H1 (cell line): ENCODE data around the gene RAVER2. TPM values are rescaled to one million over a fixed set of nuclear protein-coding genes. Genes with fewer than 3 reads are reported as not detected.

Experiments
- CTCF ChIA-PET: fragments of 300-600 bp; sonication (Branson Sonifier 250); formaldehyde crosslinking; loops from one replicate; lab custom pipeline; 2021; ENCODE audit not compliant: partially characterized antibody; lab: Charles Lee
- POLR2A ChIA-PET: fragments of 300-600 bp; sonication (Branson Sonifier 250); formaldehyde crosslinking; loops from one replicate; lab custom pipeline; 2021; ENCODE audit warnings: inconsistent platforms; ENCODE audit not compliant: partially characterized antibody; lab: Charles Lee
- DNase-seq, 2 experiments: peaks; one replicate each; pipeline versions ENCODE4 v3.0.0 to v3.0.0-alpha.2; 2010 to 2022; ENCODE audit warnings: low spot score in 2 of 2, low read depth in 1 of 2, mixed read lengths in 1 of 2
- FAIRE-seq: peaks from 2 replicates; lab custom pipeline; 2011; peaks lifted over from hg19 to GRCh38; lab: Jason Lieb, UNC
- H2AFZ ChIP-seq: 2 replicates; pipeline ENCODE4 v1.8.1; 2012; ENCODE audit warnings: low read length, inconsistent platforms
- H2AK5ac ChIP-seq: 2 replicates; pipeline ENCODE4 v1.6.1; 2013; ENCODE audit warnings: low read depth, low read length
- H2BK120ac ChIP-seq: replicated peaks from 2 replicates; pipeline ENCODE3; 2013; ENCODE audit warnings: low read depth, low read length, inconsistent platforms
- H2BK12ac ChIP-seq: 2 replicates; pipeline ENCODE4 v1.6.1; 2013; ENCODE audit warnings: low read depth, low read length
- H2BK15ac ChIP-seq: 2 replicates; pipeline ENCODE4 v1.6.1; 2013; ENCODE audit warnings: low read length
- H2BK20ac ChIP-seq: 2 replicates; pipeline ENCODE4 v1.6.1; 2013; ENCODE audit warnings: low read length
- H2BK5ac ChIP-seq: 2 replicates; pipeline ENCODE4 v1.6.1; 2013; ENCODE audit warnings: low read depth, low read length
- H3K14ac ChIP-seq: 2 replicates; pipeline ENCODE4 v1.6.1; 2013; ENCODE audit warnings: inconsistent platforms; ENCODE audit not compliant: insufficient read length
- H3K18ac ChIP-seq: 2 replicates; pipeline ENCODE4 v1.6.1; 2013; ENCODE audit warnings: low read length; ENCODE audit errors: extremely low read depth
- H3K23ac ChIP-seq: 2 replicates; pipeline ENCODE4 v1.6.1; 2013; ENCODE audit warnings: inconsistent platforms; ENCODE audit not compliant: insufficient read length
- H3K23me2 ChIP-seq: 2 replicates; pipeline ENCODE4 v1.6.1; 2013; ENCODE audit warnings: low read depth, low read length
- H3K27ac ChIP-seq: 2 replicates; pipeline ENCODE4 v1.6.1; 2011; ENCODE audit warnings: low read depth, low read length, inconsistent platforms
- H3K27me3 ChIP-seq, 4 experiments: replicated peaks in 1 of 4; 1 replicate in 1 of 4; 2 replicates in 3 of 4; pipeline versions ENCODE4 v1.6.1 to v1.8.1; 2011 to 2013; ENCODE audit warnings: low read length in 3 of 4, mild to moderate bottlenecking in 3 of 4, inconsistent platforms in 2 of 4, mixed read lengths in 2 of 4, moderate library complexity in 1 of 4; ENCODE audit not compliant: control insufficient read depth in 3 of 4, insufficient read depth in 3 of 4; ENCODE audit errors: extremely low read depth in 1 of 4
- H3K36me3 ChIP-seq, 4 experiments: 2 replicates each; pipeline versions ENCODE4 v1.6.1 to v1.8.1; 2011 to 2013; ENCODE audit warnings: mild to moderate bottlenecking in 4 of 4, low read length in 3 of 4, moderate library complexity in 2 of 4, control low read depth in 1 of 4, inconsistent platforms in 1 of 4; ENCODE audit not compliant: insufficient read depth in 4 of 4, control insufficient read depth in 2 of 4
- H3K4ac ChIP-seq: replicated peaks from 2 replicates; pipeline ENCODE3; 2013; ENCODE audit warnings: low read length, low read depth, mixed read lengths, inconsistent platforms; ENCODE audit not compliant: insufficient read length
- H3K4me1 ChIP-seq, 4 experiments: replicated peaks in 1 of 4; 1 replicate in 1 of 4; 2 replicates in 3 of 4; pipeline versions ENCODE4 v1.6.1 to v1.8.1; 2011 to 2013; ENCODE audit warnings: low read length in 3 of 4, inconsistent platforms in 2 of 4, mixed read lengths in 1 of 4; ENCODE audit not compliant: insufficient read depth in 4 of 4, control insufficient read depth in 3 of 4
- H3K4me2 ChIP-seq, 2 experiments: 2 replicates each; pipeline versions ENCODE4 v1.6.1 to v1.8.1; 2011 to 2013; ENCODE audit warnings: low read depth in 2 of 2, low read length in 2 of 2, control low read depth in 1 of 2, inconsistent platforms in 1 of 2, mild to moderate bottlenecking in 1 of 2; ENCODE audit not compliant: insufficient read depth in 1 of 2
- H3K4me3 ChIP-seq, 4 experiments: fragments of 200-600, 300-600 bp in 1 of 4; sonication (generic), shearing (Covaris generic), sonication (Bioruptor Twin) in 1 of 4; 2 replicates each; pipeline versions ENCODE4 v1.5.1 to v1.8.1; 2011 to 2016; ENCODE audit warnings: low read length in 4 of 4, low read depth in 3 of 4, control low read depth in 2 of 4, inconsistent platforms in 2 of 4, mild to moderate bottlenecking in 2 of 4, mixed read lengths in 1 of 4, moderate library complexity in 1 of 4; ENCODE audit not compliant: insufficient read depth in 2 of 4; ENCODE audit errors: extremely low read depth in 1 of 4
- H3K56ac ChIP-seq: replicated peaks from 2 replicates; pipeline ENCODE3; 2013; ENCODE audit warnings: low read depth, mild to moderate bottlenecking, mixed read lengths, low read length, inconsistent platforms; ENCODE audit not compliant: insufficient read length
- H3K79me1 ChIP-seq: 2 replicates; pipeline ENCODE4 v1.6.1; 2013; ENCODE audit warnings: low read depth, low read length, control low read depth
- H3K79me2 ChIP-seq, 2 experiments: 2 replicates each; pipeline versions ENCODE4 v1.6.1 to v1.8.1; 2012 to 2013; ENCODE audit warnings: low read length in 2 of 2, mild to moderate bottlenecking in 2 of 2, inconsistent platforms in 1 of 2; ENCODE audit not compliant: insufficient read depth in 2 of 2, control insufficient read depth in 1 of 2
- H3K9ac ChIP-seq, 4 experiments: replicated peaks in 1 of 4; 1 replicate in 1 of 4; 2 replicates in 3 of 4; pipeline versions ENCODE4 v1.6.1 to v1.8.1; 2011 to 2013; ENCODE audit warnings: low read depth in 3 of 4, low read length in 3 of 4, control low read depth in 2 of 4, mild to moderate bottlenecking in 2 of 4, moderate library complexity in 2 of 4, inconsistent platforms in 1 of 4; ENCODE audit errors: extremely low read depth in 1 of 4
- H3K9me3 ChIP-seq, 2 experiments: 2 replicates each; pipeline versions ENCODE4 v1.6.1 to v1.8.1; 2012 to 2013; ENCODE audit warnings: mild to moderate bottlenecking in 2 of 2, moderate library complexity in 2 of 2, control low read depth in 1 of 2, inconsistent platforms in 1 of 2, low read depth in 1 of 2, low read length in 1 of 2, mixed read lengths in 1 of 2; ENCODE audit not compliant: insufficient read depth in 2 of 2
- H4K20me1 ChIP-seq, 2 experiments: replicated peaks in 1 of 2; 2 replicates each; pipeline versions ENCODE3 to v1.8.1; 2011 to 2013; ENCODE audit warnings: inconsistent platforms in 2 of 2, low read length in 2 of 2, mild to moderate bottlenecking in 1 of 2; ENCODE audit not compliant: insufficient read depth in 2 of 2, control insufficient read depth in 1 of 2
- H4K5ac ChIP-seq: 2 replicates; pipeline ENCODE4 v1.6.1; 2013; ENCODE audit warnings: low read length, low read depth, mixed read lengths, inconsistent platforms; ENCODE audit not compliant: insufficient read length
- H4K8ac ChIP-seq: 2 replicates; pipeline ENCODE4 v1.8.0; 2013; ENCODE audit warnings: mild to moderate bottlenecking, moderate library complexity, low read length, inconsistent platforms; ENCODE audit not compliant: insufficient read depth; ENCODE audit errors: extremely low read depth
- H4K91ac ChIP-seq: replicated peaks from 2 replicates; pipeline ENCODE3; 2013; ENCODE audit warnings: low read length, mixed read lengths, inconsistent platforms; ENCODE audit not compliant: insufficient read length
- FOSL1 ChIP-seq: IDR thresholded peaks from 2 replicates; pipeline ENCODE4 v1.6.1; 2011; ENCODE audit warnings: mild to moderate bottlenecking, low read depth, low read length, moderate library complexity; ENCODE audit not compliant: insufficient read depth
- GTF2F1 ChIP-seq: IDR thresholded peaks from 2 replicates; pipeline ENCODE4 v1.6.1; 2012; ENCODE audit warnings: low read depth, low read length, improper control_type of control experiment, borderline replicate concordance
- JUND ChIP-seq: IDR thresholded peaks from 2 replicates; pipeline ENCODE4 v1.6.1; 2011; ENCODE audit warnings: mild to moderate bottlenecking, improper control_type of control experiment, low read length
- RAD21 ChIP-seq, 2 experiments: IDR thresholded peaks in 1 of 2; conservative IDR thresholded peaks in 1 of 2; 2 replicates each; pipeline ENCODE4 v1.6.1; 2011; ENCODE audit warnings: low read depth in 2 of 2, low read length in 2 of 2, improper control_type of control experiment in 1 of 2, inconsistent platforms in 1 of 2, mild to moderate bottlenecking in 1 of 2, moderate library complexity in 1 of 2
- RBBP5 ChIP-seq: IDR thresholded peaks from 2 replicates; pipeline ENCODE4 v1.7.1; 2012; ENCODE audit warnings: low read depth, mild to moderate bottlenecking, inconsistent platforms, low read length, moderate library complexity, borderline replicate concordance
- RXRA ChIP-seq: IDR thresholded peaks from 2 replicates; pipeline ENCODE4 v1.6.1; 2011; ENCODE audit warnings: low read depth, mild to moderate bottlenecking, low read length, moderate library complexity; ENCODE audit not compliant: insufficient read depth
- SIX5 ChIP-seq: IDR thresholded peaks from 2 replicates; pipeline ENCODE4 v1.6.1; 2011; ENCODE audit warnings: mild to moderate bottlenecking, low read depth, low read length
- SP2 ChIP-seq: IDR thresholded peaks from 2 replicates; pipeline ENCODE4 v1.6.1; 2012; ENCODE audit warnings: mild to moderate bottlenecking, low read length, inconsistent platforms
- TAF7 ChIP-seq: optimal IDR thresholded peaks from 2 replicates; pipeline ENCODE3; 2011; ENCODE audit warnings: low read depth, mild to moderate bottlenecking, inconsistent platforms, low read length, moderate library complexity, borderline replicate concordance
- TCF12 ChIP-seq: IDR thresholded peaks from 2 replicates; pipeline ENCODE4 v1.6.1; 2011; ENCODE audit warnings: low read depth, mild to moderate bottlenecking, low read length
- ZNF274 ChIP-seq: IDR thresholded peaks from 2 replicates; pipeline ENCODE4 v1.7.0; 2012; ENCODE audit warnings: low read length, borderline replicate concordance; ENCODE audit errors: extremely low read depth
- polyA plus RNA-seq, 7 experiments: library from polyadenylated mRNA; depleted of rRNA in 3 of 7; stranded (reverse) in 5 of 7; unstranded in 2 of 7; fragments of >200 nt in 5 of 7; fragments of 200-250 nt in 2 of 7; gene quantifications; 1 replicate in 5 of 7; 2 replicates in 1 of 7; 4 replicates in 1 of 7; pipeline versions ENCODE4 v1.2.1 to v1.2.3, GENCODE V29; 2011 to 2013; ENCODE audit warnings: missing spikeins in 2 of 7, mixed read lengths in 2 of 7
- total RNA-seq: library from RNA; stranded (reverse); fragmentation: NEBNext Ultra II Directional; extraction: Animal tissue kit (Norgen Biotek cat#: 25700); gene quantifications from 2 replicates; pipeline ENCODE4 v1.2.1, GENCODE V29; 2021
- TF ChIP-seq, protein P1 (sequence below): IDR thresholded peaks from 2 replicates; pipeline ENCODE4 v1.6.1; 2012; ENCODE audit warnings: inconsistent platforms
- TF ChIP-seq, protein P2 (sequence below): IDR thresholded peaks from 2 replicates; pipeline ENCODE4 v1.6.1; 2012; ENCODE audit warnings: inconsistent platforms

The RAVER2 gene
- total and polyA plus RNA-seq, 2 of the 8 experiments (the other 6 are each of a cell fraction or from before 2014, with no cell fraction given): 10.5 to 19.5 TPM

DNA sequence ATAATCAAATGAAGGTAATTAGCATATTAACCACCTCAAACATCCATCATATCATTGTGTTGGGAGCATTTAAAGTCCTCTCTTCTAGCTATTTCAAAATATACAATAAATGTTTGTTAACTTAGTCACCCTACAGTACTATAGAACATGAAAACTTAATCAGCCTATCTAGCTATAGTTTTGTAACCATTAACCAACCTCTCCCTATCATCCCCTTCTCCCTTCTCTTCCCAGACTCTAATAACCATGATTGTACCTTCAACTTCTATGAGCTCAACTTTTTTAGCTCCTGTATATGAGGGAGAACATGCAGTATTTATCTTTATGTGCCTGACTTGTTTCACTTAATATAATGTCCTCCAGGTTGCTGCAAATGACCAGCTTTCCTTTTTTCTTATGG, 54.0 kb downstream of the RAVER2 start:
- no peak overlapping the region for H3K18ac ChIP-seq
- H3K9ac ChIP-seq: no peak overlapping the region
- H3K36me3 ChIP-seq: no peaks in the 10 kb centered on the region
- FAIRE-seq: no peak
- no peak overlapping the region for H3K4ac ChIP-seq
- no peak overlapping the region for H4K91ac ChIP-seq
- H2BK12ac ChIP-seq: no peak overlapping the region
- no peak overlapping the region for H3K14ac ChIP-seq
- H3K23me2 ChIP-seq: no peaks in the 10 kb centered on the region
- CTCF ChIA-PET: interaction anchor here (0.8 kb wide), 1 partner anchor 10 kb away, joined by 4 read pairs; no protein-coding TSS in a partner anchor
- H4K5ac ChIP-seq: no peak overlapping the region
- H2BK120ac ChIP-seq: no peak overlapping the region
- no peak overlapping the region for H3K4me2 ChIP-seq
- no peak overlapping the region for H4K8ac ChIP-seq
- H3K9me3 ChIP-seq: no peaks in the 10 kb centered on the region
- no peak overlapping the region for H3K27ac ChIP-seq
- no peaks in the 10 kb centered on the region for H4K20me1 ChIP-seq
- H2BK15ac ChIP-seq: no peak overlapping the region
- H3K79me1 ChIP-seq: no peaks in the 10 kb centered on the region
- H3K4me1 ChIP-seq: no peaks in the 10 kb centered on the region
- H2AFZ ChIP-seq: no peak overlapping the region
- POLR2A ChIA-PET: interaction anchor here (1.0 to 1.3 kb wide), 2 partner anchors 25 to 53 kb away, joined by 3 read pairs; no protein-coding TSS in a partner anchor
- TF ChIP-seq, protein P1, sequence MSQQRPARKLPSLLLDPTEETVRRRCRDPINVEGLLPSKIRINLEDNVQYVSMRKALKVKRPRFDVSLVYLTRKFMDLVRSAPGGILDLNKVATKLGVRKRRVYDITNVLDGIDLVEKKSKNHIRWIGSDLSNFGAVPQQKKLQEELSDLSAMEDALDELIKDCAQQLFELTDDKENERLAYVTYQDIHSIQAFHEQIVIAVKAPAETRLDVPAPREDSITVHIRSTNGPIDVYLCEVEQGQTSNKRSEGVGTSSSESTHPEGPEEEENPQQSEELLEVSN: no peak
- no peak for TF ChIP-seq FOSL1
- no peak for TF ChIP-seq GTF2F1
- no peak for TF ChIP-seq SIX5
- TF ChIP-seq RAD21 (IDR thresholded peaks at IDR 0.05 in 1 of 2, conservative IDR thresholded peaks at IDR 0.05 in 1 of 2; ENCODE audit: low read depth in 2 of 2, low read length in 2 of 2): no peak
- TF ChIP-seq ZNF274: no peak
- no peak for TF ChIP-seq JUND
- no peak for TF ChIP-seq TCF12
- no peak for TF ChIP-seq TAF7
- TF ChIP-seq RBBP5: no peak
- TF ChIP-seq RXRA: no peak
- TF ChIP-seq SP2: no peak
- TF ChIP-seq, protein P2, sequence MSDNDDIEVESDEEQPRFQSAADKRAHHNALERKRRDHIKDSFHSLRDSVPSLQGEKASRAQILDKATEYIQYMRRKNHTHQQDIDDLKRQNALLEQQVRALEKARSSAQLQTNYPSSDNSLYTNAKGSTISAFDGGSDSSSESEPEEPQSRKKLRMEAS: no peak
- no peak for DNase-seq
- H3K79me2 ChIP-seq: no peaks in the 10 kb centered on the region
- no peak overlapping the region for H2BK20ac ChIP-seq
- no peak overlapping the region for H2BK5ac ChIP-seq
- no peak overlapping the region for H3K23ac ChIP-seq
- no peaks in the 10 kb centered on the region for H3K27me3 ChIP-seq
- H3K4me3 ChIP-seq: no peak overlapping the region
- H2AK5ac ChIP-seq: no peak overlapping the region
- no peak overlapping the region for H3K56ac ChIP-seq
